GM19240 (cell line): ENCODE data around the gene FLVCR2.

Experiments
- DNase-seq: peaks from one replicate; pipeline ENCODE4 v3.0.0; 2011; ENCODE audit warnings: low spot score; ENCODE audit not compliant: insufficient read length

Gene FLVCR2

GRCh38 chr14:75578102-75578785, at the start of gene FLVCR2:
Gene FLVCR2, plus strand, starts transcription at chr14:75578620. Its CDS starts 353 bp downstream, at chr14:75578973.
- no peak for DNase-seq

- no peak for DNase-seq
Observed at GRCh38 chr14:75531256-75531655, 47.2 kb upstream of the FLVCR2 start.

GRCh38 chr14:75531660-75532317, 46.6 kb upstream of the FLVCR2 start:
- no peak for DNase-seq

GRCh38 chr14:75533791-75534555, 44.4 kb upstream of the FLVCR2 start:
- DNase-seq = no peak

- no peak for DNase-seq
Observed at GRCh38 chr14:75535164-75535898, 43.1 kb upstream of the FLVCR2 start.

- DNase-seq = no peak
Observed at GRCh38 chr14:75537071-75537470, 41.3 kb upstream of the FLVCR2 start.

GRCh38 chr14:75539162-75539560, 39.3 kb upstream of the FLVCR2 start:
- no peak for DNase-seq

GRCh38 chr14:75539561-75540478, 38.6 kb upstream of the FLVCR2 start:
- DNase-seq = no peak

- DNase-seq = no peak
Observed at GRCh38 chr14:75540479-75540851, 38.0 kb upstream of the FLVCR2 start.

- DNase-seq = peak; percentile 79
Observed at GRCh38 chr14:75542588-75543091, 35.8 kb upstream of the FLVCR2 start.

GRCh38 chr14:75543253-75543652, 35.2 kb upstream of the FLVCR2 start:
- no peak for DNase-seq

GRCh38 chr14:75543786-75544185, 34.6 kb upstream of the FLVCR2 start:
- no peak for DNase-seq

GRCh38 chr14:75545907-75546306, 32.5 kb upstream of the FLVCR2 start:
- no peak for DNase-seq

GRCh38 chr14:75547552-75548250, 30.7 kb upstream of the FLVCR2 start:
- DNase-seq = no peak

GRCh38 chr14:75548544-75548943, 29.9 kb upstream of the FLVCR2 start:
- no peak for DNase-seq

GRCh38 chr14:75549169-75549568, 29.3 kb upstream of the FLVCR2 start:
- DNase-seq = no peak

- no peak for DNase-seq
Observed at GRCh38 chr14:75551021-75551420, 27.4 kb upstream of the FLVCR2 start.

- no peak for DNase-seq
Observed at GRCh38 chr14:75553157-75553556, 25.3 kb upstream of the FLVCR2 start.

GRCh38 chr14:75553761-75554364, 24.6 kb upstream of the FLVCR2 start:
- DNase-seq = no peak
